ENCODE measurements around the gene STAG1.

STAG1 gene

GRCh38 chr3:136753326-136753939 lies 1.3 kb upstream of the STAG1 start:
- H3K36me3 ChIP-seq (ENCODE audit: low read length): no peaks in the 10 kb centered on the region
- no peak overlapping the region for H2AFZ ChIP-seq (ENCODE audit: low read depth, low read length, severe bottlenecking)
- peak overlapping the region; percentile 68 for H3K4me2 ChIP-seq (ENCODE audit: low read depth, low read length, poor library complexity, severe bottlenecking)
- peak overlapping the region; percentile 91 for H3K9ac ChIP-seq (ENCODE audit: low read length)
- H3K9me2 ChIP-seq (replicated peaks; ENCODE audit: insufficient read depth, low read length): no peaks in the 10 kb centered on the region
- H3K27me3 ChIP-seq (ENCODE audit: low read length): no peaks in the 10 kb centered on the region
- TF ChIP-seq EZH2phosphoT487 (conservative IDR thresholded peaks at IDR 0.05; ENCODE audit: low read length): no peak
- no peak for TF ChIP-seq CTCF (IDR thresholded peaks at IDR 0.05; ENCODE audit: insufficient read depth, low read length, poor library complexity, severe bottlenecking)
- no peaks in the 10 kb centered on the region for H3K9me3 ChIP-seq (ENCODE audit: insufficient read depth, low read length)
- H3K27ac ChIP-seq (ENCODE audit: low read depth, low read length): peak overlapping the region; percentile 91
- H3K4me3 ChIP-seq (ENCODE audit: insufficient read depth, low read length, poor library complexity, severe bottlenecking): peak overlapping the region; percentile 67
- H3F3A ChIP-seq (ENCODE audit: insufficient read depth): peaks cover 15% of the 10 kb centered on the region; the same call in 1 of the 2 replicates
- no peaks in the 10 kb centered on the region for H4K20me1 ChIP-seq (ENCODE audit: low read depth, low read length)
- peaks cover 31% of the 10 kb centered on the region for H3K79me2 ChIP-seq (ENCODE audit: insufficient read depth, low read length)

GRCh38 chr3:136752422-136753325 lies 496 bp upstream of the STAG1 start:
- no peaks in the 10 kb centered on the region for H3K9me3 ChIP-seq (ENCODE audit: insufficient read depth, low read length)
- H3K27ac ChIP-seq (ENCODE audit: low read depth, low read length): peak overlapping the region; percentile 91
- H3K79me2 ChIP-seq (ENCODE audit: insufficient read depth, low read length): peaks cover 39% of the 10 kb centered on the region

More at GRCh38 chr3:136752422-136753325, 496 bp upstream of the STAG1 start:
- no peak for TF ChIP-seq EZH2phosphoT487 (conservative IDR thresholded peaks at IDR 0.05; ENCODE audit: low read length)
- TF ChIP-seq CTCF (IDR thresholded peaks at IDR 0.05; ENCODE audit: insufficient read depth, low read length, poor library complexity, severe bottlenecking): peak; percentile 88
- no peaks in the 10 kb centered on the region for H4K20me1 ChIP-seq (ENCODE audit: low read depth, low read length)
- peak overlapping the region; percentile 68 for H3K4me2 ChIP-seq (ENCODE audit: low read depth, low read length, poor library complexity, severe bottlenecking)
- H2AFZ ChIP-seq (ENCODE audit: low read depth, low read length, severe bottlenecking): peak overlapping the region; percentile 43
- H3K27me3 ChIP-seq (ENCODE audit: low read length): no peaks in the 10 kb centered on the region
- no peaks in the 10 kb centered on the region for H3K9me2 ChIP-seq (replicated peaks; ENCODE audit: insufficient read depth, low read length)
- no peaks in the 10 kb centered on the region for H3K36me3 ChIP-seq (ENCODE audit: low read length)
- H3K9ac ChIP-seq (ENCODE audit: low read length): peak overlapping the region; percentile 91
- H3K4me3 ChIP-seq (ENCODE audit: insufficient read depth, low read length, poor library complexity, severe bottlenecking): peak overlapping the region; percentile 67
- peaks cover 15% of the 10 kb centered on the region; the same call in 1 of the 2 replicates for H3F3A ChIP-seq (ENCODE audit: insufficient read depth)

All from SU-DHL-6 (cell line).